HG02798 (cell line): ENCODE results near the gene PRKX.
"Not testable (repeated sequence)": the region's sequence is repeated elsewhere in the genome, so short reads cannot be mapped to it uniquely, and the experiment has no call there.

Experiments used
- ATAC-seq: cut with Tn5 transposase; IDR thresholded peaks from one replicate; pipeline ENCODE4 v1.9.1; 2021; ENCODE audit warnings: mild to moderate bottlenecking; ENCODE audit not compliant: unreplicated experiment, poor library complexity

PRKX gene

DNA sequence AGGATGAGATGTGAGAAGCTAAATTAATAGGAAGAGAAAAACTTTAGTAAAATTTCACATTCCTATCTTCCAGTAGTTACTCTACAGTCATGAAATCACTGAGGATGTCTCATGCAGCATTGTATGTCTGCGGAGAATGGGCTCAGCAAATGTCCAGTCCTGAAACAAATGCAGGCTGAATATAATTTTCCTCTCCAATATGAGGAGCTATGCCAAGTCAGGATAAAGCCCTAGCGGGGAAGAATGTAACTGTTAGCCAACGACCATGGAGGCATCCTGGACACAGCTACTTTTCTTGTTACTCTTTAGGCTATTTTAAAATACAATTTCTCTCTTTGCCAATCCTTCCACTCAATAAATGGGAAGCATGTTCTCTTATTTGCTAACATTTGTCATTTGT lies 127.7 kb downstream of the PRKX start:
- ATAC-seq = no peak

GRCh38 chrX:3584415-3584996 lies 128.9 kb downstream of the PRKX start:
- no peak for ATAC-seq

- ATAC-seq = no peak
These were observed 131.0 kb downstream of the PRKX start for GRCh38 chrX:3582451-3582850.

DNA sequence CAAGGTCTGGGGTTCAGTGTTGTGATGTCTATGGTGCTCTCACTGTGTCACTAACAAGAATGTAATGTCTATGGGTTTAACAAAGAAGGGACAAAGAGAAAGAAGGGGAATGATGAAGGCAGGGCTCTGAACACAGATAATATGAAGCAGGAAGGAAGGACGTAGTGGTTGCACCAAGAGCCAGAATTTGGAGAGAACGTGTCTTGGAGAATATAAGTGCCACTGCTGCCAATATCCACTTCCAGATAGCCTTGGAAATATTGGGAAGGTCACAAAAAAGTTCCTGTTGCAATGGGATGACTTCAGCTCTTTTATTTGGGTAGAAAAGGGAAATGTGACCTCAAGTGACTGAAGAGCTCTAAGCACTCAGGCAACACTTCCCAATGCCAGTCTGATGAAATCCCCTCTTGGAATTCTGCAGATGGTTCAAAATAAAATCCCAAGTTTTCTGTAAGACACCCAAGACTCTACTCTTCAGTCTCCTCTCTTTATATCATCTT lies 131.8 kb downstream of the PRKX start:
- no peak for ATAC-seq

- ATAC-seq = no peak
These were observed 135.9 kb downstream of the PRKX start for GRCh38 chrX:3577551-3577950.

- ATAC-seq = no peak
These were observed 136.5 kb downstream of the PRKX start for GRCh38 chrX:3576886-3577501.

- no peak for ATAC-seq
These were observed 145.8 kb downstream of the PRKX start for GRCh38 chrX:3567686-3568085.

- no peak for ATAC-seq
These were observed 150.0 kb downstream of the PRKX start for GRCh38 chrX:3563451-3563850.

- not testable (repeated sequence) for ATAC-seq
These were observed 153.4 kb downstream of the PRKX start for GRCh38 chrX:3560010-3560409.
